GM12801 (cell line): ENCODE results near the gene IGFLR1.

Experiments used
- TF ChIP-seq, protein P1 (sequence below): IDR thresholded peaks from one replicate; pipeline ENCODE4 v1.5.1; 2011; ENCODE audit warnings: control low read depth; ENCODE audit not compliant: insufficient read length; ENCODE audit errors: extremely low read depth

IGFLR1 gene

GRCh38 chr19:35727053-35727955 is 14.9 kb downstream of the IGFLR1 start:
- TF ChIP-seq, protein P1, sequence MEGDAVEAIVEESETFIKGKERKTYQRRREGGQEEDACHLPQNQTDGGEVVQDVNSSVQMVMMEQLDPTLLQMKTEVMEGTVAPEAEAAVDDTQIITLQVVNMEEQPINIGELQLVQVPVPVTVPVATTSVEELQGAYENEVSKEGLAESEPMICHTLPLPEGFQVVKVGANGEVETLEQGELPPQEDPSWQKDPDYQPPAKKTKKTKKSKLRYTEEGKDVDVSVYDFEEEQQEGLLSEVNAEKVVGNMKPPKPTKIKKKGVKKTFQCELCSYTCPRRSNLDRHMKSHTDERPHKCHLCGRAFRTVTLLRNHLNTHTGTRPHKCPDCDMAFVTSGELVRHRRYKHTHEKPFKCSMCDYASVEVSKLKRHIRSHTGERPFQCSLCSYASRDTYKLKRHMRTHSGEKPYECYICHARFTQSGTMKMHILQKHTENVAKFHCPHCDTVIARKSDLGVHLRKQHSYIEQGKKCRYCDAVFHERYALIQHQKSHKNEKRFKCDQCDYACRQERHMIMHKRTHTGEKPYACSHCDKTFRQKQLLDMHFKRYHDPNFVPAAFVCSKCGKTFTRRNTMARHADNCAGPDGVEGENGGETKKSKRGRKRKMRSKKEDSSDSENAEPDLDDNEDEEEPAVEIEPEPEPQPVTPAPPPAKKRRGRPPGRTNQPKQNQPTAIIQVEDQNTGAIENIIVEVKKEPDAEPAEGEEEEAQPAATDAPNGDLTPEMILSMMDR = no peak

DNA sequence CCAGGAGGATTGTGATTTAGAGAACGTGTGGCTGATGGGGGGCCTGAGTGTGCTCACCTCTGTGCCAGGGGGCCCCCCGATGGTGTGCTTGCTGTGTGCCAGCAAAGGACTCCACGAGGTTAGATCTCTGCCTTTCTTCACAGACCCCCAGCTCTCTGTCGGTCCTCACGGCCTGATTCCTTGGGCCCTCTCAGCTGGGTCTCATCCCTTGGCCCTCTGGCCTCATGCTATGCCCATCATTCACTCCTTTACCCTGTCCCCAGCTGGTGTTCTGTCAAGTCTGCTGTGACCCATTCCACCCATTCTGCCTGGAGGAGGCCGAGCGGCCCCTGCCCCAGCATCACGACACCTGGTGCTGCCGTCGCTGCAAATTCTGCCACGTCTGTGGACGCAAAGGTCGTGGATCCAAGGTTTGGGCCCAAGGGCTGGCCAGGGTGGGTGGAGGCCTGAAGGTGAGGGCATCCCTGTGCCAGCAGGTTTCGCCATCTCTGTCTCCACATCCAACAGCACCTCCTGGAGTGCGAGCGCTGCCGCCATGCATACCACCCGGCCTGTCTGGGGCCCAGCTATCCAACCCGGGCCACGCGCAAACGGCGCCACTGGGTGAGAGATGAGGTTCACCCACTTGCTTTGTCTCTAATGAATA is 16.9 kb downstream of the IGFLR1 start:
- TF ChIP-seq, protein P1 = no peak

- TF ChIP-seq, protein P1 = no peak
Observed at GRCh38 chr19:35724560-35724959, 17.7 kb downstream of the IGFLR1 start.

GRCh38 chr19:35723671-35724070 is 18.6 kb downstream of the IGFLR1 start:
- TF ChIP-seq, protein P1 = no peak

GRCh38 chr19:35722897-35723296 is 19.4 kb downstream of the IGFLR1 start:
- TF ChIP-seq, protein P1 = no peak

DNA sequence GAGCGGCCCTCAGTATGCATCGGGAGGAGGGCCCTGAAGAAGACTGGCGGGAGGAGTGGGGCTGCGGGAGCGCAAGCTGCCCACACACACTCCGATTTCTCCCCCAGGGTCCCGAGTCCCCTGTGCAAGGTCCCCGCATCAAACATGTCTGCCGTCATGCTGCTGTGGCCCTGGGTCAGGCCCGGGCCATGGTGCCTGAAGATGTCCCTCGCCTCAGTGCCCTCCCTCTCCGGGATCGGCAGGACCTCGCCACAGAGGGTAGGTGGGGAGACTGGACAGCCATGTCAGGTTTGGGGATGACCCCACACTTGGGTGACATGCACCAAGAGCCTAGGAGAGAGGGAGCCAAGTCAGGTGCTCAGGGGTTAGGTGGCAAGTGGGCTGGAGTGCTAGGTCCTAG is 19.8 kb downstream of the IGFLR1 start:
- TF ChIP-seq, protein P1 = no peak

- TF ChIP-seq, protein P1 = no peak
Observed at GRCh38 chr19:35721374-35721773, 20.9 kb downstream of the IGFLR1 start.
